ENCODE results near the gene LMTK3.

DNA sequence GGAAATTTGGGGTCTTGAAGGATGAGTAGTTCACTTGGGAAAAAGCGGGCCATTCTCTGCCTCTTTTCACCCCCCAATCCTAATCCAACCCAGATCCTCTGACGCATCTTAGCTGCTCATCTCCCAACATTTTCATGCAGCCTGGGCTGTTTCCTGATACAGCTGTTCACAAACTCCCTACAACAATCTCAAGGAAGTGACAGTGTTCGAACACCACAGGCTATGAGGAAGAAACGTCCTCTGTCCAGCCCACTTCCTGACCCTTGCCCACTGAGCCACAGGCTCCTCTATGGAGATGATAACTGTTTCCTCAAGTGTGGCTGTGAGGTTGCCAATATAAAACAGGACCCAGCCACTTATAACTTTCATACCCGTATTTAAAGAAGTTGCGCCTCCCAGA, 16.2 kb downstream of the LMTK3 start:
- TF ChIP-seq BHLHE40 (IDR thresholded peaks at IDR 0.05; ENCODE audit: low read depth, low read length) (no peak), CEBPB (IDR thresholded peaks at IDR 0.05; ENCODE audit: low read depth, low read length) (no peak), POLR2A (IDR thresholded peaks at IDR 0.05; ENCODE audit: low read depth, low read length) (no peak), FOS (IDR thresholded peaks at IDR 0.05; ENCODE audit: low read depth, low read length) (no peak), MXI1 (IDR thresholded peaks at IDR 0.05; ENCODE audit: borderline replicate concordance, low read depth, low read length) (no peak), CHD1 (IDR thresholded peaks at IDR 0.05; ENCODE audit: low read depth, low read length) (no peak)
- TF ChIP-seq, protein P1, sequence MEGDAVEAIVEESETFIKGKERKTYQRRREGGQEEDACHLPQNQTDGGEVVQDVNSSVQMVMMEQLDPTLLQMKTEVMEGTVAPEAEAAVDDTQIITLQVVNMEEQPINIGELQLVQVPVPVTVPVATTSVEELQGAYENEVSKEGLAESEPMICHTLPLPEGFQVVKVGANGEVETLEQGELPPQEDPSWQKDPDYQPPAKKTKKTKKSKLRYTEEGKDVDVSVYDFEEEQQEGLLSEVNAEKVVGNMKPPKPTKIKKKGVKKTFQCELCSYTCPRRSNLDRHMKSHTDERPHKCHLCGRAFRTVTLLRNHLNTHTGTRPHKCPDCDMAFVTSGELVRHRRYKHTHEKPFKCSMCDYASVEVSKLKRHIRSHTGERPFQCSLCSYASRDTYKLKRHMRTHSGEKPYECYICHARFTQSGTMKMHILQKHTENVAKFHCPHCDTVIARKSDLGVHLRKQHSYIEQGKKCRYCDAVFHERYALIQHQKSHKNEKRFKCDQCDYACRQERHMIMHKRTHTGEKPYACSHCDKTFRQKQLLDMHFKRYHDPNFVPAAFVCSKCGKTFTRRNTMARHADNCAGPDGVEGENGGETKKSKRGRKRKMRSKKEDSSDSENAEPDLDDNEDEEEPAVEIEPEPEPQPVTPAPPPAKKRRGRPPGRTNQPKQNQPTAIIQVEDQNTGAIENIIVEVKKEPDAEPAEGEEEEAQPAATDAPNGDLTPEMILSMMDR (conservative IDR thresholded peaks at IDR 0.05; ENCODE audit: low read depth, low read length), result no peak
- TF ChIP-seq, protein P2, sequence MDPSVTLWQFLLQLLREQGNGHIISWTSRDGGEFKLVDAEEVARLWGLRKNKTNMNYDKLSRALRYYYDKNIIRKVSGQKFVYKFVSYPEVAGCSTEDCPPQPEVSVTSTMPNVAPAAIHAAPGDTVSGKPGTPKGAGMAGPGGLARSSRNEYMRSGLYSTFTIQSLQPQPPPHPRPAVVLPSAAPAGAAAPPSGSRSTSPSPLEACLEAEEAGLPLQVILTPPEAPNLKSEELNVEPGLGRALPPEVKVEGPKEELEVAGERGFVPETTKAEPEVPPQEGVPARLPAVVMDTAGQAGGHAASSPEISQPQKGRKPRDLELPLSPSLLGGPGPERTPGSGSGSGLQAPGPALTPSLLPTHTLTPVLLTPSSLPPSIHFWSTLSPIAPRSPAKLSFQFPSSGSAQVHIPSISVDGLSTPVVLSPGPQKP (IDR thresholded peaks at IDR 0.05; ENCODE audit: borderline replicate concordance, low read depth, low read length), result no peak

Data from IMR-90 (cell line).